Skin of body (tissue), 2 donors: ENCODE results near the gene SMIM21. TPM values are rescaled to one million over a fixed set of nuclear protein-coding genes. Genes with fewer than 3 reads are reported as not detected.

Experiments used
- DNase-seq: peaks from one replicate; lab custom pipeline; 2025; lab: John Stamatoyannopoulos, UW
- total RNA-seq: library from RNA; depleted of rRNA; stranded (reverse); fragments of >200 nt; gene quantifications from one replicate; pipeline ENCODE4 v1.2.3, GENCODE V29; 2014

The SMIM21 gene
- total RNA-seq, 1 donor from 2014 or later = not detected

GRCh38 chr18:75422341-75422910, 5.1 kb downstream of the SMIM21 start:
- no peak for DNase-seq

GRCh38 chr18:75421656-75422055, 5.8 kb downstream of the SMIM21 start:
- no peak for DNase-seq

GRCh38 chr18:75418293-75419005, 9.1 kb downstream of the SMIM21 start:
- no peak for DNase-seq

- DNase-seq = no peak
These were observed 16.9 kb downstream of the SMIM21 start for GRCh38 chr18:75410611-75411010.

- DNase-seq = no peak
These were observed 17.7 kb downstream of the SMIM21 start for GRCh38 chr18:75409806-75410205.

GRCh38 chr18:75408554-75409506, 18.7 kb downstream of the SMIM21 start:
- no peak for DNase-seq

- DNase-seq = no peak
These were observed 19.8 kb downstream of the SMIM21 start for GRCh38 chr18:75407468-75408437.

- DNase-seq = no peak
These were observed 20.7 kb downstream of the SMIM21 start for GRCh38 chr18:75406491-75407445.

- DNase-seq = no peak
These were observed 22.2 kb downstream of the SMIM21 start for GRCh38 chr18:75405351-75405750.

GRCh38 chr18:75400366-75400765, 27.1 kb downstream of the SMIM21 start:
- no peak for DNase-seq

GRCh38 chr18:75395137-75395536, 32.4 kb downstream of the SMIM21 start:
- no peak for DNase-seq

- DNase-seq = no peak
These were observed 33.8 kb downstream of the SMIM21 start for GRCh38 chr18:75393721-75394120.

GRCh38 chr18:75392226-75392578, 35.3 kb downstream of the SMIM21 start:
- DNase-seq = no peak

- no peak for DNase-seq
These were observed 36.0 kb downstream of the SMIM21 start for GRCh38 chr18:75391279-75392225.

- no peak for DNase-seq
These were observed 36.6 kb downstream of the SMIM21 start for GRCh38 chr18:75390854-75391253.

- no peak for DNase-seq
These were observed 43.4 kb downstream of the SMIM21 start for GRCh38 chr18:75384144-75384543.

GRCh38 chr18:75378376-75379315, 48.9 kb downstream of the SMIM21 start:
- no peak for DNase-seq

GRCh38 chr18:75377926-75378325, 49.6 kb downstream of the SMIM21 start:
- DNase-seq = no peak
